NCI-H187 treated with DMSO at 0.1 percent for 48 hours (cell line): ENCODE results near the gene ARNT2.

Experiments
- DNase-seq: peaks from one replicate; lab custom pipeline; 2025; lab: John Stamatoyannopoulos, UW

ARNT2 gene

GRCh38 chr15:80514071-80514780 lies 110.0 kb downstream of the ARNT2 start:
- DNase-seq, result no peak

- DNase-seq, result no peak
Observed at GRCh38 chr15:80517290-80517689, 113.1 kb downstream of the ARNT2 start.

GRCh38 chr15:80518522-80518921 lies 114.3 kb downstream of the ARNT2 start:
- no peak for DNase-seq

- DNase-seq, result no peak
Observed at GRCh38 chr15:80523746-80524145, 119.6 kb downstream of the ARNT2 start.

GRCh38 chr15:80525853-80526252 lies 121.7 kb downstream of the ARNT2 start:
- no peak for DNase-seq

- no peak for DNase-seq
Observed at GRCh38 chr15:80526556-80527340, 122.6 kb downstream of the ARNT2 start.

GRCh38 chr15:80527406-80527805 lies 123.2 kb downstream of the ARNT2 start:
- no peak for DNase-seq

GRCh38 chr15:80527961-80528360 lies 123.8 kb downstream of the ARNT2 start:
- no peak for DNase-seq

- DNase-seq, result no peak
Observed at GRCh38 chr15:80530737-80531365, 126.7 kb downstream of the ARNT2 start.

- DNase-seq, result no peak
Observed at GRCh38 chr15:80531388-80531787, 127.2 kb downstream of the ARNT2 start.

GRCh38 chr15:80531796-80532195 lies 127.6 kb downstream of the ARNT2 start:
- no peak for DNase-seq

- DNase-seq, result no peak
Observed at GRCh38 chr15:80533790-80534333, 129.7 kb downstream of the ARNT2 start.

- DNase-seq, result no peak
Observed at GRCh38 chr15:80536231-80536630, 132.0 kb downstream of the ARNT2 start.

- no peak for DNase-seq
Observed at GRCh38 chr15:80536716-80537115, 132.5 kb downstream of the ARNT2 start.

GRCh38 chr15:80545078-80545477 lies 140.9 kb downstream of the ARNT2 start:
- DNase-seq, result no peak

- DNase-seq, result no peak
Observed at GRCh38 chr15:80547264-80547663, 143.1 kb downstream of the ARNT2 start.

- DNase-seq, result no peak
Observed at GRCh38 chr15:80549191-80549590, 145.0 kb downstream of the ARNT2 start.

- DNase-seq, result no peak
Observed at GRCh38 chr15:80549654-80550053, 145.5 kb downstream of the ARNT2 start.

GRCh38 chr15:80550219-80550907 lies 146.2 kb downstream of the ARNT2 start:
- no peak for DNase-seq

- no peak for DNase-seq
Observed at GRCh38 chr15:80550908-80551260, 146.7 kb downstream of the ARNT2 start.

- no peak for DNase-seq
Observed at GRCh38 chr15:80551348-80551747, 147.2 kb downstream of the ARNT2 start.

GRCh38 chr15:80554560-80554959 lies 150.4 kb downstream of the ARNT2 start:
- DNase-seq, result no peak
